Smooth muscle cell of the brain vasculature (primary cell): ENCODE measurements around the gene EML4.

Source experiments
- DNase-seq: peaks from one replicate; pipeline ENCODE4 v3.0.0-alpha.2; 2012; ENCODE audit warnings: low read depth, low spot score

EML4 gene

DNA sequence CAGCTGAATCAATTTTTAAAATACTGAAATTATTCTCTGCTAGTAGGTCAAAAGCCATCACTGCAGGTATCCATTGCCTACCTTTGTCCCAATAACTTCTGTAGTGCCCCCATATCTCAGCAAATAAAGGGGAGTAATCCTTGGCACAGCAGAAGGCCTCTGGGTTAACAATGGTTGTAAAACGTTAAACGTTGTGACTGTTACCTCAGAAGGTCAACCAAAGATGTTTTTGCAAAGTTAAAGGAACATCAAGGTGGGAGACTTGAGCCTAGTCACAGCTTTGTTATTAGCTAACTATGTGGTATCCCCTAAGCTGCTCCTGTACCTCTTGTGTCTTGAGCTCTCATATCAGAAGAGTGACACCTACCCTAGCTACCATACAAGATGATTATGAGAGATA is 131.4 kb downstream of the EML4 start:
- no peak for DNase-seq

DNA sequence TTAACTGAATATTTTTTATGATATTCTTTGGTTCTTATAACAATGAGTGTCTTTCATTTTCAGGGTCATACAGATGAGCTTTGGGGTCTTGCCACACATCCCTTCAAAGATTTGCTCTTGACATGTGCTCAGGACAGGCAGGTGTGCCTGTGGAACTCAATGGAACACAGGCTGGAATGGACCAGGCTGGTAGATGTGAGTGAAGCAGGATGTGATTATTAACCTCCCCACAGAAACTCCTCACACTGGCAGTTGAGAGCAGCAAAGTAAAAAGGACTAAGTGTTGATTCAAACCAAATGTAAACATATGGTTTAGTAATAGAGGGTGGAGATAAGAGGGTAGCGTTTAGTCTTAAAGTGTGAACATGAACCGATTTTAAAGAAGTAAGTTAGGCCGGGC is 134.1 kb downstream of the EML4 start:
- no peak for DNase-seq

DNA sequence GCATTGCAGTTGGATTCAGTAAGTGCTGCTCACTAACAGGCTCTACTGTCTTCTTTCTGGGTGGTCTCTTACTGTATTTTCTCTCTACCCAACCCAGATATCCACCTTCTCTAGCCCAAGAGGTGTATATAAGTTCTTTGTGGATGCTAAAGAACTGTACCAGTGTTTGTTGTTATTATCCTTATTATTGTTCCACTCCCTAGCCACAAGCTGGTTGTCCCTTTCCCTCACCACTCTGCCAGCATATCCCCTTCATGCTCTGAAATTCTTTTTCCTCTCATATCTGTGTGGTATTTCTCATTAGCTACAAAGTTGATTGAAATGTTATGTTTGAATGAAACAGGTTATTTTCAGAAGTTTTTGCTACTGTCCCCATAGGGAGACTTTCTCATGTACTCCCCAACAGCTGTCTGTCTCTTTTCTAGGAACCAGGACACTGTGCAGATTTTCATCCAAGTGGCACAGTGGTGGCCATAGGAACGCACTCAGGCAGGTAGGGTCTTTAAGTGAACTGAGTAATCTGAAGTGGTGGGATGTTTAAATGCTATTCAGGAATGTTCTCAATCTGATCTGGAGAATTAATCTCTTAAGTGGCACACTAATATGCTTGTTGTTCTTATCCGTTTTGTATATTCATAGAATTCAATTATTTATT is 135.0 kb downstream of the EML4 start:
- DNase-seq, result no peak

DNA sequence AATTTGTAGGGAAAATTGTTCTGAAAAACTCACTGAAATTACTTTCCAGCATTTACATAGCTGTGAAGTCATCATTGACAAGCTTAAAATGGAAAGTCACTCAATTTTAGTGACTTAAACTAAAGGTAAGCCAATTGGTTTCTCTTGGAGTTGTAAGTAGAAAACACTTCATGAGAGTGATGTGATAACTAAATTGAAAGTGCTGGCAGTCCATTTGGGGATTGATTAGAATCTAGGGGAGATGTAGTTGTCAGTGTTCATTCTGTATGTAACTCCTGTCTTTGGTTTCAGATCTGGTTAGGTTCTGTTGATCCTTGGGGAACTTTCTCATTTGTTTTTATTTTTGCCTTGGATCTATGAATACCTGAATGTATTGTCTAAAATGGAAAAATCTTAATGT is 138.0 kb downstream of the EML4 start:
- DNase-seq, result no peak

DNA sequence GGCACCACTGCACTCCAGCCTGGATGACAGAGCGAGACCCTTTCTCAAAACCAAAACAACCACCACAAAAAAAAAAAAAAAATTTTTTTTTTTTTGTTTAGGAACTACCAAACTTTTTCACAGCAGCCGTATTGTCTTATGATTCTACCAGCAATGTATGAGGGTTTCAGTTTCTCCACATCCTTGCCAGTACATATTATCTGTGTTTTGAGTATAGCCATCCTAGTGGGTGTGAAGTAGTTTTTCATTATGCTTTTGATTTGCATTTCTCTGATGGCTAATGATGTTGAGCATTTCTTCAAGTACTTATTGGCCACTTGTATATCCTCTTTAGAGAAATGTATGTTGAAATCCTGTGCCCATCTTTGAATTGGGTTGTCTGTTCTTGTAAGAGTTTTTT is 140.2 kb downstream of the EML4 start:
- DNase-seq, result no peak

DNA sequence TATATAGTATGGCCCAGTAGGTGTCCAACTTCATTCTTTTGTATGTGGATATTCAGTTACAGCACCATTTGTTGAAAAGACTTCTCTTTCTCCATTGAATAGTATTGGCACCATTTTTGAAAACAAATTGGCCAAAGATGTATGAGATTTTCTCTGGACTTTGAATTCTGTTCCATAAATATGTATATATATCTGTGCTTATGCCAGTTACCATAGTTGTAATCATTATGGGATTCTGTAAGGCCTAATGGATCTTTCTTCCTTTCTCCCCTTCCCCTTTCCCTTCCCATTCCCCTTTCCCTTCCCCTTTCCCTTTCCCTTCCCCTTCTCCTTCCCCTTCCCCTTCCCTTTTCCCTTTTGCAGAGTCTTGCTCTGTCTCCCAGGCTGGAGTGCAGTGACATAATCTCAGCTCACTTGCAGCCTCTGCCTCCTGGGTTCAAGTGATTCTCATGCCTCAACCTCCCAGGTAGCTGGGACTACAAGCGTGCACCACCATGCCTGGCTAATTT is 140.9 kb downstream of the EML4 start:
- no peak for DNase-seq

DNA sequence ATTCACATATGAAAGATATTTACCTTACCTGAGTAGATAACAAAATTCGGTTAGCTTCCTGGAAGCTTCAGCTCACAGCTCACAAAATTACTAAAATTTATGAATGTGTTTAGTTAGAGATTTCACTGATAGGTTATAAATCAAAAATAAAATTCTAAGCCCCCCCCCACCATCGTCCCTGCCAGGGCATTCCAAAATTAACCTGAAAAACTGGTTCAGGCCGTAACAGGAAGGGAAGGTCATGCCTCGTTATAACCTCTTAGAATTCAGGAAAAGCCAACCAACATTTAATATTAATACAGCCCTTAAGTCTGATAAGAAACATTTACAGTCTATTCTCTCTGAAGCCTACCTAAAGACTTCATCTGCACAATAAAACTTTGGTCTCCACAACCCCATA is 143.0 kb downstream of the EML4 start:
- DNase-seq, result no peak

DNA sequence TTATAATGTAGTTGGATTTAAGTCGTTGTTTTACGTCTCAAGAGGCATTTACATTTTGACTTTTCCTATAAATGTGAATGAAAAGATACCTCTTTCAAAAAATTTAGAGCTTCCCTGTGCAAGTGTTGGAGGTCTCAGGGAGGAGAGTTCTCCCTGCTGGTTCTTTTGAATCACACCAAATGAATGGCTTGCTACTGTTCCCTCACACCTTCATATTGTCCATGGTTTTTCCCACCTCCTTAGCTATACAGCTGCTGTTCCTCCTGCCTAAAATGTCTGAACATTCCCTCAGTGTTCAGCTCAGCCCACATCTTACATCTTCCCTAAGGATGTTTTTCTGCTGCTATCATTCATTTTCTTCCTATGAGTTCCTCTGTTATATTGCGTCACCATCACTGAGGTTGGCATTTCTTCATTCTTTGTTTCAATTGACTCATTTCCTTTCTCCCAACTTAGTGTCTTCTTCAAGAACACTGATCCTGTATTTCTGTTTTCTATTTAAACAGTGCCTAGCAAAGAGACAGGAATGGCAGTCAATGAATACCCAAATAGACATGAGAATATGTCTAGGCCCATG is 145.8 kb downstream of the EML4 start:
- DNase-seq, result peak; percentile 24

DNA sequence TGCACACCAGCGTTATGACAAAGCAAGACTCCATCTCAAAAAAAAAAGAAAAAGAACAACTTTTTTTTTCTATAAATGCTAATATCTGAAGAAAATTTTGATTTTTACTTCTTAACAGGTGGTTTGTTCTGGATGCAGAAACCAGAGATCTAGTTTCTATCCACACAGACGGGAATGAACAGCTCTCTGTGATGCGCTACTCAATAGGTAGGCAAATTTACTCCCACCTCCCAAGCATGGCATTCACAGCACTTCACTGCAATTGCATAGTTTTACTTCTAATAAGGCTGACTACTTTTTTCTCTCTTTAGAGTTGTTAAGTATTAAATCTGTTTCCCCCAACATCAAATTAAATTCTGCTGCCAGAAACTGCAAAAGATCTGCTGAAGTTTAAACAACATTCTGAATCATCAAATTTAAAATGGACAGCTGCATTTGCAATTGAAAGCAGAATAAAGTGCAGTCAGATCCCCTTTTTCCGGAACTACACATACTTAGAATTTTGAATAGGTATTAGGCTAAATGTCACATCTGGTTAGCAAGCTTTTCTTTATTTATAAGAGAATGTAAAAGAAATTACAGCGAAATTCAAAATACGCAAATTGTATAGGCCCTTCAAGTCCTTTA is 146.8 kb downstream of the EML4 start:
- no peak for DNase-seq

DNA sequence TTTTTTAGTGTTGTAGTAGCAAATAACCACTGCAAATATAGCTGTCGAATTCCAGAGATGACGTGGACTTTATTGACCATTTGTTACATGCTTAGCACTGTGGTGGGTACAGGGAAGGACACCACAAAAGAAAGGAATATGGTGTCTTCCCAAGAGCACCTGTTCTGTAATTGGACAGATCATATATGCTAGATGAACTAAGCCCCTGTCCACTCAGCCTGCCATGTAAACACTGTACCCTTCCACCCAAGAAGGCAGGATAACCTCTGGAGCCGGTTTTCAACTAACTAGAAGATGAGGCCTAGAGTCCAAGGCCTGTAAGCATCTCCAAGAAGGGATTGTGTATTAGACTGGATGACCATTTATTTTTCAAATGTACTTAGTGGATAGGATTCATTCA is 147.8 kb downstream of the EML4 start:
- DNase-seq, result no peak

DNA sequence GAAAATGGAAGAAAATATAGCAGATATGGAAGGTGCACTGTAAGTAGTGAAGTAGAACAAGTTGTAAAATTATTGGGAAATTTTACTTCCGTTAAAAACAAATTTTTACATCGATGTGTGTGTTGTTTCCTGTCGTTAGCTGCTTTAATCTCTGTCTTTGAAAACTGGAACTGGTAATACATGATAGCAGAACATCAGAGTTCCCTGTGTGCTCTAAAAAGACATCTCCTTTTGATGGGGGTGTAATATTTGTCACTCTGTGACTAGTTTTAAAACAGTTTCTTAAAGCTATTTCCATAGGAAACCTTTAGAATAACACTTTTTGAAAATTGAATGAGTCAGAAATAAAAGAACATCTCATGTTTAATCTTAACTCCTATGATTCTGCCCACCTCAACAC is 148.3 kb downstream of the EML4 start:
- DNase-seq, result no peak

DNA sequence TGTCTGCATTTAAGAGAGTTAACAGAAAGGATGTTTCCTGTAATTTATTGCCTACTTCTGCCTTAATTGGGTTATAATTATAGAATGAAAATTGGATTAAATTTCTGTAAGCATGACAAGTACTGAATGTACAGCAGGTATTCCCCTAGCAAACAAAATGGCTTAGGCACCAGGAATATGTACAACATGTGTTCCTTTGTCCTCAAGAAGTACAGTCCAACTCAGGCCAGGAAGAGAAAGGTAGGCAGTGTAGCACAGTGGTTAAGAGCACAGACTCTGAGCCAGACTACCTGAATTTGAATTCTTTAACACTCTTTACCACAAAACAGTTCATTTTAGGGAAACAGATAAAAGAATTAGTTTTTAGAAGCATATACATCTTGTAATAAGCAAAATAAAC is 148.8 kb downstream of the EML4 start:
- DNase-seq, result no peak

DNA sequence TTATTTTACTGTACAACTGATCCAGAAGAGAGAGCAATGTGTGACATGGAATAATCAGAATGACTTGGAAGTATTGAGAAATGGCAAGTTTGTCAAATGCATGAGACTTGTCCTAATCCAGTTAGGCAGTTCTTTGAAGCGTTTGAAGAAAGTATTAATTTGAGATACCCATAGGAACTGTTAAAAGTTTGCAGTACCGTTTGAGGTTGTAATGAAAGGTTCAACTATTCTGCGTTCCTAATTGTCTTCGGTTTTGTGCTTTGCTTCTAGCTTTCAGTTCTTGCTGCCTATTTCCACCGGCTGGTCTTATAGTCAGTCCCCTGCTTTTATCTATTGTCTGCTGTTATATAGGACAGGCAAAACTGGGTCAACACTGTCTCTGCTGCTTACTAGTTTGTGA is 150.1 kb downstream of the EML4 start:
- no peak for DNase-seq

DNA sequence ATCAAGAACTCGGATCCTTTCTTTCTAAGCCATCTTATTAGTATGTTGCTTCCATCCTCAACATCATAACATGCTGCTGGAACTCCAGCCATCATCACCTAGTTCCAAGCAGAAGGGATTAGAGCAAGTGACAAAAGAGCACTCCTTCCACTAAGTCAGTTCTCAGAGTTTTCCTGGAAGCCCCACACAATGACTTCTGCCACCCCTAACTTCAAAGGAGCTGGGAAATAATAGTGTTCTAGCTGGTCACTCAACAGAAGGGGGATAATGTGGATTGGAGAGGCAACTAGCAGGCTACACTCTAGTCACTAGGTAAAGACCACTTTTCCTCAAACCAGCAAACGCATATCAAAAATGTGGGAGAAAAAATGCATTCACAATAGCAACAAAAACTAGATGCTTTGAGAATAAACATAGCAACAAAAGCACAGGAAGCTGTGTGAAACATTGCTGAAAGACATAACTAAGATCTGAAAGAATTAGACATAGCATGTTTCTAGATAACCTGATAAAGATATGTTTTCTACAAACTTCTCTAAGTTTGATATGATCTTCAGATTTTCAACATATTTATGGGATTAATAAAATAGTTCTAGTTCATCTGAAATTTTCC is 152.4 kb downstream of the EML4 start:
- no peak for DNase-seq

DNA sequence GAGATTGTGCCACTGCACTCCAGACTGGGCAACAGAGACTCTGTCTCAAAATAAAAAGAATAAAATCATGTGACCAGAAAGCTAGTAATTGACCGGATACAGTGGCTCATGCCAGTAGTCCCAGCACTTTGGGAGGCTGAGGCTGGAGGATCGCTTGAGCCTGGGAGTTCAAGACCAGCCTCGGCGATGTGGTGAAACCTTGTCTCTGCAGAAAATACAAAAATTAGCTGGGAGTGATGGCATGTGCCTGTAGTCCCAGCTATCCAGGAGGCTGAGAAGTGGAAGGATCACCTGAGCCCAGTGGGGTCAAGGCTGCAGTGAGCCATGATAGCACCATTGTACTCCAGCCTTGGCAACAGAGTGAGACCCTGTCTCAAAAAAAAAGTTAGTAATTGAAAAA is 155.1 kb downstream of the EML4 start:
- no peak for DNase-seq

DNA sequence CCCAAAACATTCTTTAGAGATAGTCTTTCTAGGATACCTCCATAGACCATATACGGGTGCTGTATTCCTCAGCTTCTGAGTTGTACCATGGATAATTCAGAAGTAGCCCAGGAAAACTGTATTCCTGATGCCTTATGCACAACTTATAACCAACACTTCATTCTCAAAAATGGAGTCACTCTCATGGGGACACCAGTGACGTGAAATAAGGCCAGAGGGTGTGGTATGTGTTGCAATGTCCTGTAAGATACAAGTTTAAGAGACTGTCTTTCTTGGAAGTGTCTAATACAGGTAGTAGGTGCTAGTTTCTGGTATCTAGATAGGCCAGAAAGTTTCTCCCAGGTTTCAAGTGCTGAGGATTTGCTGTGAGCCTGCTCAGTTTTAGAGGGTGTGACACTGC is 155.8 kb downstream of the EML4 start:
- no peak for DNase-seq

DNA sequence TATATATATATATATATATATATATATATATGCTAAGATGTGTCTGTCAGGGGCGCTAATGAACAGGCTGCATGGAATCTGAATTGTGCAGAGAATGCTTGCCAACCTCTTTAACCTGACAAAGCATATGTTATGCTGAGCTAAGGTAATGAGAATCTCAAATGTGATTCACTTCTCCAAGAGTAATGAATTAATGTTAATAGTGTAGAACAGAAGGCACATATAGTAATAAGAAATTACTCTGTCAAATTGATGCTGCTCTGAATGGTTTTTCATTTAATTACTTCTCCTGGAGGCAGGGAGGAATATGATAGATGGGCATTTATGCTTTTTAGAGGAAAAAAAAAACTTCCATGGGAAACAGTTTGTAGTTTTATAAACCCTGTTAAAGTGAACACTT is 156.5 kb downstream of the EML4 start:
- DNase-seq, result no peak

DNA sequence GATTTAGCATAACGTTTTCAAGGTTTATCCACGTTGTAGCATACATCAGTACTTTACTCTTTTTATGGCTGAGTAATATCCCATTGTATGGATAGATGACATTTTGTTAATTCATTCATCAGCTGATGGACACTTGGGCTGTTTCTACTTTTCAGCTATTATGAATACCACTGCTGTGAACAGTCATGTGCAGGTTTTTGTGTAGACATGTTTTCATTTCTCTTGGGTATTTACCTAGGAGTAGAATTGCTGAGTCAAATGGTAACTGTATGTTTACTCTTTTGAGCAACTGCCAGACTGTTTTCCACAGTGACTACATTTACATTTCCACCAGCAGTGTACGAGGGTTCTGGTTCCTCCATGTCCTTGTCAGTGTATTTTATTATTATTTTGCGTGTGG is 158.0 kb downstream of the EML4 start:
- no peak for DNase-seq

DNA sequence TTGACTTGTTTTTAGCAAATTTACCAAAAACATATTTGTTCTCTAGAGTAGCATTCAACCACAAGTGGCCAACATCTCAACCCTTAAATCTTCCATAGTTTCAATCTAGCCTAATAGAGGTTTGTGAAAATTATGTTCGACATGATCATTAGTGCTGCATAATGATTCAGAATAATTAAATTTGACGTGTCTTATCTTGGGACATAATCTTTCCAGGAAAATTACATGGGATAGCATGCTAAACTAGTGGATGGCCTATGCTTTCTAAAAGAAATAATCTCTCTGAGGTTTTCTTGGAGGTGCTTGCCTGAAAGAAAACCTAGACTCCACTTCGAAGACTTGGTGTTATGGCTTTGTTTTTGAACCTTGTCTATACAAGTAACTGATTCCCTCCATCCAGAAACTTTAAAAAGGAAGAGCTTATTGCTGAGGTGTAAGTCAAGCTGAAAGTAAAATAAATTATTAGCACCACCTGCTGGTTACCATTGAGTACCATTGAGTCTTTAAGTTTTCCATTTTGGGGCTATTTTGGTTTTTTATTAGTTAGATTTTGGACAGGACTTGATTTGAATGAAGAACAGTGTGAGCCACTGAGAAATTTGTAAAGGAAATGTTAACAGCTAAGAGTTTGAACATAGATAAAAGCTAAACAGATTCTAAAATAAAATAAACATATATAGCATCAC is 159.1 kb downstream of the EML4 start:
- no peak for DNase-seq

DNA sequence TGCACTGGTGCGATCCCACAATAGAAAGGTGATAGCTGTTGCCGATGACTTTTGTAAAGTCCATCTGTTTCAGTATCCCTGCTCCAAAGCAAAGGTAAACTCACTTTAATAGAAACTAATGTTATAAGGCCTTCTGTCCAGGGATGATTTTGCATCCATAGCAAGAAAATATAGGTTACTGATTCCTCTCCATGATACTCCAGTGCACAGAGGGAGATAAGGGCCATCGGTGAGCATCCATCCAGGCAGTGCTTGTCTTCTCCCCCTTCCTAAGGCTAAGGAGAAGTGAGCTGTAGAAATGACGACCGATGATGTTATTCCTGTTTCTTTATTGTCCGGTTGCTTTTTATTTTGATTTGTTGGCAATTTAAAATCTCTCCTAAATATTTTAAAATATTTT is 159.8 kb downstream of the EML4 start:
- no peak for DNase-seq

DNA sequence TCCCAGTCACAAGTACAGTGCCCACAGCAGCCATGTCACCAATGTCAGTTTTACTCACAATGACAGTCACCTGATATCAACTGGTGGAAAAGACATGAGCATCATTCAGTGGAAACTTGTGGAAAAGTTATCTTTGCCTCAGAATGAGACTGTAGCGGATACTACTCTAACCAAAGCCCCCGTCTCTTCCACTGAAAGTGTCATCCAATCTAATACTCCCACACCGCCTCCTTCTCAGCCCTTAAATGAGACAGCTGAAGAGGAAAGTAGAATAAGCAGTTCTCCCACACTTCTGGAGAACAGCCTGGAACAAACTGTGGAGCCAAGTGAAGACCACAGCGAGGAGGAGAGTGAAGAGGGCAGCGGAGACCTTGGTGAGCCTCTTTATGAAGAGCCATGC is 160.6 kb downstream of the EML4 start:
- no peak for DNase-seq

DNA sequence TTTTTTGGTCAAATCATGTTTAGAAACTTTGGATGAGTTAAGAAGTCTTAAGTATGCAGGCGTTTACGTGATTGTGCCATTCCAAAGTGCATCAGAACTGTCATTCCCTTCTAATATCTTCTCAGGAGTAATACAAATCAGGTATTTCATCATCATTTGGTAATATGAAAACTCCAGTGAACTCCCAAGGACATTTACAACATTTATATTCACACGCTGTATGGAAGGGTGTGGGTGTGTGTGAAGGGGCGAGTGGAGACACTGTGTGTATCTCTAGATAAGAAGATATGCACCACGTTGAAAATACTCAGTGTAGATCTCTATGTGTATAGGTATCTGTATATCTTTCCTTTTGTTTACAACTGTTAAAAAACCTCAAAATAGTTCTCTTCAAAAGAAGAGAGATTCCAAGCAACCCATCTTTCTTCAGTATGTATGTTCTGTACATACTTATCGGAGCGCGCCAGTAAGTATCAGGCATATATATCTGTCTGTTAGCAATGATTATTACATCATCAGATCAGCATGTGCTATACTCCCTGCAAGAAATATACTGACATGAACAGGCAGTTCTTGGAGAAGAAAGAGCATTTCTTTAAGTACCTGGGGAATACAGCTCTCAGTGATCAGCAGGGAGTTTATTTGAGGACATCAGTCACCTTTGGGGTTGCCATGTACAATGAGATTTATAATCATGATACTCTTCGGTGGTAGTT is 162.6 kb downstream of the EML4 start:
- DNase-seq, result no peak
